ENCODE data around the gene KCNMB1.

GRCh38 chr5:170355601-170356098, 33.5 kb downstream of the KCNMB1 start:
- TF ChIP-seq NFRKB (IDR thresholded peaks at IDR 0.05) (no peak), SP1 (IDR thresholded peaks at IDR 0.05) (no peak), LEF1 (IDR thresholded peaks at IDR 0.05; ENCODE audit: borderline replicate concordance) (no peak), ZNF384 (IDR thresholded peaks at IDR 0.05) (no peak), FOXM1 (IDR thresholded peaks at IDR 0.05; ENCODE audit: borderline replicate concordance) (no peak), L3MBTL2 (conservative IDR thresholded peaks at IDR 0.05) (no peak)

Data from HEK293T (cell line).